ENCODE data around the gene UTS2. TPM values are rescaled to one million over a fixed set of nuclear protein-coding genes. Genes with fewer than 3 reads are reported as not detected.

Gene UTS2
- total RNA-seq, 1 donor from 2014 or later: 5.9 TPM

DNA sequence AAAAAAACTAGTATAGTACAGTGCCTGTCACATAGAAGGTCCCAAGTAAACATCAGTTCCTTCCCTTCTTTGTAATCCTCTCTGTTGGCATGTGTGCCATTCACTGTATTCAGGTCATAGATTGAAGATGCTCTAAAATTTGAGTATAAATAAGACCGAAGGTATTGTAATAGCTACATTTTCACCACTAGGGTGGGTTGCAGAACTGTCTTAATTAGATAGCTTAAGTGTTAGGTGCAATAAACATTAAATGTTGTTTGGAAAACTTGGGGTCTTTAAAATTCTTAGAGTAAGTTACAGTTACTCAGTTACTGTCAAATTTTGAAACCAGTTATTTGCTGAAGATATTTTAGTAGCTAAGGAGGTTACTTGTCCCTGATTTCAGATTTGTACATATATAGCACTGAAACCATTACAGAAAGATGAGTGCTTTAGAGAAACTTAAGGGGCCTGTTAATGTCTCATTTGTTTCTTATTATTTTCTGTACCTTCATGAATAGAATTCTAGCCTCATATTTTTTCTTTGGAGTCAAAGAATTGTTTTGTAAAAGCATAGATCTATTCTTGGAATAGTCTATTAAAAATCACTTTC is 44.5 kb downstream of the UTS2 start:
- DNase-seq (no peak), ATAC-seq (ENCODE audit: low read depth) (no peak)
- Mint-ChIP-seq H3K27ac (no peak overlapping the region), H3K9me3 (peaks cover 5% of the 10 kb centered on the region), H3K4me1 (no peaks in the 10 kb centered on the region), H3K27me3 (no peaks in the 10 kb centered on the region), H3K4me3 (no peak overlapping the region), H3K36me3 (ENCODE audit: low read depth) (peaks cover 23% of the 10 kb centered on the region)
- intact Hi-C loops (cut with micrococcal nuclease): loop anchor here (1.0 kb wide), 1 partner anchor 94 kb away; no protein-coding TSS in a partner anchor
- CTCF ChIA-PET: interaction anchor here (1.0 kb wide), 4 partner anchors 38 to 97 kb away, joined by 3 to 9 read pairs (median 3); no protein-coding TSS in a partner anchor
- POLR2A ChIA-PET: no interaction called here
- no peak for TF ChIP-seq CTCF (IDR thresholded peaks at IDR 0.05)

GRCh38 chr1:7805460-7805859 is 47.4 kb downstream of the UTS2 start:
- Mint-ChIP-seq H3K27ac (no peak overlapping the region), H3K4me3 (no peak overlapping the region), H3K36me3 (ENCODE audit: low read depth) (peaks cover 9% of the 10 kb centered on the region), H3K4me1 (no peaks in the 10 kb centered on the region), H3K27me3 (no peaks in the 10 kb centered on the region), H3K9me3 (no peaks in the 10 kb centered on the region)
- DNase-seq (no peak), ATAC-seq (ENCODE audit: low read depth) (no peak)
- TF ChIP-seq CTCF (IDR thresholded peaks at IDR 0.05): no peak
- intact Hi-C loops (cut with micrococcal nuclease): no loop called here
- CTCF ChIA-PET: no interaction called here
- POLR2A ChIA-PET: no interaction called here

Other genes starting within 250 kb of the UTS2 start
- gene VAMP3, start 81.8 kb downstream of the UTS2 start, total RNA-seq: 20.7 and 31.8 TPM in 2 replicates
- gene PER3, start 68.8 kb downstream of the UTS2 start, total RNA-seq: 2.7 and 3.3 TPM in 2 replicates
- gene TNFRSF9, start 87.8 kb upstream of the UTS2 start, total RNA-seq: 2.2 and 2.5 TPM in 2 replicates
- 242 and 281 TPM in 2 replicates for gene PARK7, start 108.6 kb upstream of the UTS2 start, total RNA-seq
- 1.3 and 1.4 TPM in 2 replicates for gene ERRFI1, start 173.2 kb upstream of the UTS2 start, total RNA-seq